ENCODE data around the gene WDR27. TPM values are rescaled to one million over a fixed set of nuclear protein-coding genes. Genes with fewer than 3 reads are reported as not detected.

WDR27 gene
- total RNA-seq, 2 donors from 2014 or later, result 17.4 to 43.8 TPM

DNA sequence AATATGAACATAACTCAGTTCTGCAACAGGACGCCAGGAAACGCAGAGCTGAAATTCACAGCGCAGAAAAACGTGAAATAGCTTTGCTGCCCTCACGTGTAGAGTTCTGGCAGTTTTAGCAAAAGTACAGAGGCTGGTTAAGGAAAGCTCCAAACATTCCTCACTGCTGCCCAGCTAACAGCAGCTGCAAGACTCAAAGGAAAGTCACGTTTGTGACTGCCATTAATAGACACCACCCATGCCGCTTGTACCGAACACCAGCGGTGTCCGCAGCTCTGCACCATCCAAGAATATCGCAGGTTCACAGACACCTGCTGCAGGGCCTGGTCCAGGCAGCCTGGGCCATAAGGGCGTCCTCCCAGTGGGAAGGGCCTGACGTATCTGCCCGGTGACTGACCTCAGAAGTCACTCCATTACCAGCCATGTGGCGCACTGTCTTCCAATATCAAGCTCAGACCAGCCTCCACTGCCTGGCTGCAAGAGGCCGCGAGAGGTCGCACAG, 61.4 kb downstream of the WDR27 start:
- TF ChIP-seq, protein P1, sequence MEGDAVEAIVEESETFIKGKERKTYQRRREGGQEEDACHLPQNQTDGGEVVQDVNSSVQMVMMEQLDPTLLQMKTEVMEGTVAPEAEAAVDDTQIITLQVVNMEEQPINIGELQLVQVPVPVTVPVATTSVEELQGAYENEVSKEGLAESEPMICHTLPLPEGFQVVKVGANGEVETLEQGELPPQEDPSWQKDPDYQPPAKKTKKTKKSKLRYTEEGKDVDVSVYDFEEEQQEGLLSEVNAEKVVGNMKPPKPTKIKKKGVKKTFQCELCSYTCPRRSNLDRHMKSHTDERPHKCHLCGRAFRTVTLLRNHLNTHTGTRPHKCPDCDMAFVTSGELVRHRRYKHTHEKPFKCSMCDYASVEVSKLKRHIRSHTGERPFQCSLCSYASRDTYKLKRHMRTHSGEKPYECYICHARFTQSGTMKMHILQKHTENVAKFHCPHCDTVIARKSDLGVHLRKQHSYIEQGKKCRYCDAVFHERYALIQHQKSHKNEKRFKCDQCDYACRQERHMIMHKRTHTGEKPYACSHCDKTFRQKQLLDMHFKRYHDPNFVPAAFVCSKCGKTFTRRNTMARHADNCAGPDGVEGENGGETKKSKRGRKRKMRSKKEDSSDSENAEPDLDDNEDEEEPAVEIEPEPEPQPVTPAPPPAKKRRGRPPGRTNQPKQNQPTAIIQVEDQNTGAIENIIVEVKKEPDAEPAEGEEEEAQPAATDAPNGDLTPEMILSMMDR (IDR thresholded peaks at IDR 0.05), result no peak
- Histone ChIP-seq H3K27ac (no peak overlapping the region), H3K9ac (ENCODE audit: low read depth in 2 of 2, low read length in 2 of 2) (no peak overlapping the region), H3K4me3 (no peak overlapping the region), H3K36me3 (no peaks in the 10 kb centered on the region), H3K9me3 (no peaks in the 10 kb centered on the region), H3K4me1 (no peaks in the 10 kb centered on the region), H3K27me3 (no peaks in the 10 kb centered on the region)
- no peak for DNase-seq
- intact Hi-C loops (cut with DNase I), result no loop called here

DNA sequence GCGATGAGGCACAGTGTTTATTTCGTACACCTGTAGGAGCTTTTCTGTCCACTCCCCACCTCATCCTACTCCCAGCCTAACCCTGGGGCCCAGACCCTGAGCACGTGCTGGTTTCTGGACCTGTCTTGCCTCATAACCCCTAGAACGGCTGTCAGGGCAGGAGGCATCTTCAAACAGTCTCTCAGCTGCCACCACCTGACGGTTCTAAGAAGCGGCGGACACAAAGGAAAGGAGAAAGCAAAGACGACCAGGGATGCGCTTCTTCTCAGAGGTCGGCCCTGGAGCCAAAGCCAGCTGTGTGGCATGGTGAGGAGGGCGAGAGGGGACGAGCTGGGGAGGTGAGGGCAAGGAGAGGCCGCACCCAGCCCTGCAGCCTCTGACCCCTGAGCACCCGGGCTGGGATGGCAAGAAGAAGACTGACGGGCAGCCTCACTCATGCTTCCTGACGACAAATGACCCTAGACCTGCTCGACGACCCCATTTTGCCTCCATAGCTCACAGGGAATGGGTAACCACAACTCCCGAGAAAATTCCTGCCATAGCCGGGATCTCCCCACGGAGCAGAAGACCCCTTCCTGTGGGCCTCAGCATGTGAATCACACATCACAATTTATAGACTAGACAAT, 62.1 kb downstream of the WDR27 start:
- Histone ChIP-seq H3K36me3 (no peaks in the 10 kb centered on the region), H3K9ac (ENCODE audit: low read depth in 2 of 2, low read length in 2 of 2) (no peak overlapping the region), H3K9me3 (no peaks in the 10 kb centered on the region), H3K4me3 (no peak overlapping the region), H3K4me1 (no peaks in the 10 kb centered on the region), H3K27ac (no peak overlapping the region), H3K27me3 (no peaks in the 10 kb centered on the region)
- TF ChIP-seq, protein P1 (IDR thresholded peaks at IDR 0.05), result no peak
- no peak for DNase-seq
- intact Hi-C loops (cut with DNase I), result no loop called here

DNA sequence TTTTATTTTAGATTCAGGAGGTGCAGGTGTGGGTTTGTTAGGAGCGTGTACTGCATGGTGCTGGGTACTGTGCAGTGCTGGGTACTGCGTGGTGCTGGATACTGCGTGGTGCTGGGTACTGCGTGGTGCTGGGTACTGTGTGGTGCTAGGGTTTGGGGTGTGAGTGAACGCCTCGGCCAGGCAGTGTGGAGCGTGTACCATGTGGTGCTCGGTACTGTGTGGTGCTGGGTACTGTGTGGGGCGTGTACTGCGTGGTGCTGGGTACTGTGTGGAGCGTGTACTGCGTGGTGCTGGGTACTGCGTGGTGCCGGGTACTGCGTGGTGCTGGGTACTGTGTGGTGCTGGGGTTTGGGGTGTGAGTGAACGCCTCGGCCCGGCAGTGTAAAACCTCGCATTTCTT, 62.9 kb downstream of the WDR27 start:
- DNase-seq, result no peak
- TF ChIP-seq, protein P1 (IDR thresholded peaks at IDR 0.05), result no peak
- no peaks in the 10 kb centered on the region for H3K4me1 ChIP-seq

DNA sequence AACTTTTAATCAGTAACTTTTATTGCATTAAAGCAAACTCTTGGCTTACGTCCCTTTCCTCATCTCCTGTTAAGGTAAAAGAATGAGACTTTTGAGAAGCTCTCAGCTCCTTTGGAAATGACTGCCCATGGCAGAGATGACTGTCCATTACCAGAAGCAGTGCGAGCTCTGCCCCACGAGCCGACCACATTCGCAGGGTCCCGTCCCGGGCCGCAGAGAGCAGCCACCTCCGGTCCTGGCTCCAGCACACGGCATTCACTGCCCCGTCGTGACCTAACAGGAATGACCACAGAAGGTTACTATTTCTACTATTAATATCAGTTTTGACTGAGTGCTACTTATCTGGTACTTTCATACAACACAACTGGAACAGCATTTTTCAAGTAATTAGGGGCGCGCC, 63.4 kb downstream of the WDR27 start:
- Histone ChIP-seq H3K9me3 (no peaks in the 10 kb centered on the region), H3K4me1 (no peaks in the 10 kb centered on the region), H3K9ac (ENCODE audit: low read depth in 2 of 2, low read length in 2 of 2) (no peak overlapping the region), H3K27me3 (no peaks in the 10 kb centered on the region), H3K27ac (no peak overlapping the region), H3K4me3 (no peak overlapping the region), H3K36me3 (no peaks in the 10 kb centered on the region)
- DNase-seq, result no peak
- TF ChIP-seq, protein P1 (IDR thresholded peaks at IDR 0.05), result no peak
- intact Hi-C loops (cut with DNase I), result no loop called here

More for the DNA sequence above, 62.9 kb downstream of the WDR27 start:
- H3K9ac ChIP-seq (ENCODE audit: low read depth in 2 of 2, low read length in 2 of 2), result no peak overlapping the region
- intact Hi-C loops (cut with DNase I), result no loop called here
- no peak overlapping the region for H3K4me3 ChIP-seq
- no peaks in the 10 kb centered on the region for H3K27me3 ChIP-seq
- H3K27ac ChIP-seq, result no peak overlapping the region
- no peaks in the 10 kb centered on the region for H3K36me3 ChIP-seq
- no peaks in the 10 kb centered on the region for H3K9me3 ChIP-seq

DNA sequence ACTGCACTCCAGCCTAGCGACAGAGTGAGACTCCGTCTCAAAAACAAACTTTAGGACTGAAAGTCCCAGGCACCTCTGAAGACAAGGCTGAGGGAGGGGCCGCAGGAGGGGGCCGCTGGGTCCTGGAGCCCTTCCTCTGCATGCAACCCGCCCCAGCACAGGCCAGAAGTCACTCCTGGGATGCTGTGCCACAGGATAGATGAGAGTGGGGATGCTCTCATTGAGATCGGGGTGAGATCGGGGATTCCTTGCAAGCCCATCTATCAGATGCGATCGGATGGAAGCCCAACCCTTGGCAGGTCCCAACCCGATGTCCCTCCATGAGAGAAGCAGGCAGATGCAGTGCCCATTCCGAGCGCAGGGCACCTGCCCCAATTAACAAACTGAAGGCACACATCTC, 66.5 kb downstream of the WDR27 start:
- intact Hi-C loops (cut with DNase I), result no loop called here

More for the DNA sequence above, 66.5 kb downstream of the WDR27 start:
- Histone ChIP-seq H3K9ac (ENCODE audit: low read depth in 2 of 2, low read length in 2 of 2) (no peak overlapping the region), H3K27ac (no peak overlapping the region), H3K9me3 (no peaks in the 10 kb centered on the region), H3K4me3 (no peak overlapping the region), H3K27me3 (no peaks in the 10 kb centered on the region), H3K36me3 (no peaks in the 10 kb centered on the region), H3K4me1 (no peaks in the 10 kb centered on the region)
- TF ChIP-seq, protein P1 (IDR thresholded peaks at IDR 0.05), result no peak
- DNase-seq, result no peak
